Measurements from ENCODE around the gene CHST3.

CHST3 gene

GRCh38 chr10:72056932-72057751, 92.9 kb downstream of the CHST3 start:
- TF ChIP-seq EZH2phosphoT487 (IDR thresholded peaks at IDR 0.05; ENCODE audit: low read depth) (no peak), CTCF (IDR thresholded peaks at IDR 0.05; ENCODE audit: low read depth, low read length) (no peak)
- H2AFZ ChIP-seq (ENCODE audit: low read depth, low read length): no peak overlapping the region
- no peak overlapping the region for H3K27ac ChIP-seq (ENCODE audit: low read length)
- H3K4me3 ChIP-seq (ENCODE audit: low read length): no peak overlapping the region
- H3K27me3 ChIP-seq (ENCODE audit: low read depth, low read length): no peaks in the 10 kb centered on the region
- no peaks in the 10 kb centered on the region for H3K9me3 ChIP-seq (ENCODE audit: insufficient read depth, low read length)
- H3K36me3 ChIP-seq (replicated peaks; ENCODE audit: low read depth, low read length): no peaks in the 10 kb centered on the region
- no peak overlapping the region for H3K9ac ChIP-seq (ENCODE audit: low read length)
- no peaks in the 10 kb centered on the region for H4K20me1 ChIP-seq (ENCODE audit: insufficient read depth, low read length)
- peaks cover 40% of the 10 kb centered on the region for H3K4me1 ChIP-seq (ENCODE audit: low read length)
- H3K4me2 ChIP-seq (ENCODE audit: low read length): no peak overlapping the region
- no peaks in the 10 kb centered on the region for H3K79me2 ChIP-seq (ENCODE audit: low read length)

GRCh38 chr10:72058347-72058898, 94.2 kb downstream of the CHST3 start:
- Histone ChIP-seq H4K20me1 (ENCODE audit: insufficient read depth, low read length) (no peaks in the 10 kb centered on the region), H3K9me3 (ENCODE audit: insufficient read depth, low read length) (no peaks in the 10 kb centered on the region), H2AFZ (ENCODE audit: low read depth, low read length) (no peak overlapping the region), H3K4me3 (ENCODE audit: low read length) (no peak overlapping the region), H3K27me3 (ENCODE audit: low read depth, low read length) (no peaks in the 10 kb centered on the region), H3K36me3 (replicated peaks; ENCODE audit: low read depth, low read length) (no peaks in the 10 kb centered on the region), H3K4me2 (ENCODE audit: low read length) (no peak overlapping the region), H3K9ac (ENCODE audit: low read length) (no peak overlapping the region), H3K4me1 (ENCODE audit: low read length) (peaks cover 35% of the 10 kb centered on the region), H3K27ac (ENCODE audit: low read length) (no peak overlapping the region), H3K79me2 (ENCODE audit: low read length) (no peaks in the 10 kb centered on the region)
- TF ChIP-seq EZH2phosphoT487 (IDR thresholded peaks at IDR 0.05; ENCODE audit: low read depth) (no peak), CTCF (IDR thresholded peaks at IDR 0.05; ENCODE audit: low read depth, low read length) (no peak)

GRCh38 chr10:72058989-72059842, 95.0 kb downstream of the CHST3 start:
- no peaks in the 10 kb centered on the region for H3K79me2 ChIP-seq (ENCODE audit: low read length)
- H3K4me3 ChIP-seq (ENCODE audit: low read length): no peak overlapping the region
- H3K36me3 ChIP-seq (replicated peaks; ENCODE audit: low read depth, low read length): no peaks in the 10 kb centered on the region
- TF ChIP-seq EZH2phosphoT487 (IDR thresholded peaks at IDR 0.05; ENCODE audit: low read depth): no peak
- TF ChIP-seq CTCF (IDR thresholded peaks at IDR 0.05; ENCODE audit: low read depth, low read length): no peak
- peak overlapping the region; percentile 11; the same call in 1 of the 2 replicates for H3K9ac ChIP-seq (ENCODE audit: low read length)
- H2AFZ ChIP-seq (ENCODE audit: low read depth, low read length): peak overlapping the region; percentile 69; the same call in 1 of the 2 replicates
- peaks cover 33% of the 10 kb centered on the region for H3K4me1 ChIP-seq (ENCODE audit: low read length)
- peak overlapping the region; percentile 56 for H3K4me2 ChIP-seq (ENCODE audit: low read length)
- H3K27me3 ChIP-seq (ENCODE audit: low read depth, low read length): no peaks in the 10 kb centered on the region
- no peaks in the 10 kb centered on the region for H3K9me3 ChIP-seq (ENCODE audit: insufficient read depth, low read length)
- H4K20me1 ChIP-seq (ENCODE audit: insufficient read depth, low read length): no peaks in the 10 kb centered on the region
- no peak overlapping the region for H3K27ac ChIP-seq (ENCODE audit: low read length)

Measured in OCI-LY3 (cell line).